ENCODE results near the gene CRACR2B.

The CRACR2B gene

GRCh38 chr11:875203-875602, 47.5 kb downstream of the CRACR2B start:
- no peak for DNase-seq (ENCODE audit: low read depth)
- TF ChIP-seq, protein P1, sequence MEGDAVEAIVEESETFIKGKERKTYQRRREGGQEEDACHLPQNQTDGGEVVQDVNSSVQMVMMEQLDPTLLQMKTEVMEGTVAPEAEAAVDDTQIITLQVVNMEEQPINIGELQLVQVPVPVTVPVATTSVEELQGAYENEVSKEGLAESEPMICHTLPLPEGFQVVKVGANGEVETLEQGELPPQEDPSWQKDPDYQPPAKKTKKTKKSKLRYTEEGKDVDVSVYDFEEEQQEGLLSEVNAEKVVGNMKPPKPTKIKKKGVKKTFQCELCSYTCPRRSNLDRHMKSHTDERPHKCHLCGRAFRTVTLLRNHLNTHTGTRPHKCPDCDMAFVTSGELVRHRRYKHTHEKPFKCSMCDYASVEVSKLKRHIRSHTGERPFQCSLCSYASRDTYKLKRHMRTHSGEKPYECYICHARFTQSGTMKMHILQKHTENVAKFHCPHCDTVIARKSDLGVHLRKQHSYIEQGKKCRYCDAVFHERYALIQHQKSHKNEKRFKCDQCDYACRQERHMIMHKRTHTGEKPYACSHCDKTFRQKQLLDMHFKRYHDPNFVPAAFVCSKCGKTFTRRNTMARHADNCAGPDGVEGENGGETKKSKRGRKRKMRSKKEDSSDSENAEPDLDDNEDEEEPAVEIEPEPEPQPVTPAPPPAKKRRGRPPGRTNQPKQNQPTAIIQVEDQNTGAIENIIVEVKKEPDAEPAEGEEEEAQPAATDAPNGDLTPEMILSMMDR (IDR thresholded peaks at IDR 0.05; ENCODE audit: low read depth, low read length, missing control alignments), result no peak
- no peak overlapping the region for H3K4me3 ChIP-seq (ENCODE audit: low read depth, low read length)

DNA sequence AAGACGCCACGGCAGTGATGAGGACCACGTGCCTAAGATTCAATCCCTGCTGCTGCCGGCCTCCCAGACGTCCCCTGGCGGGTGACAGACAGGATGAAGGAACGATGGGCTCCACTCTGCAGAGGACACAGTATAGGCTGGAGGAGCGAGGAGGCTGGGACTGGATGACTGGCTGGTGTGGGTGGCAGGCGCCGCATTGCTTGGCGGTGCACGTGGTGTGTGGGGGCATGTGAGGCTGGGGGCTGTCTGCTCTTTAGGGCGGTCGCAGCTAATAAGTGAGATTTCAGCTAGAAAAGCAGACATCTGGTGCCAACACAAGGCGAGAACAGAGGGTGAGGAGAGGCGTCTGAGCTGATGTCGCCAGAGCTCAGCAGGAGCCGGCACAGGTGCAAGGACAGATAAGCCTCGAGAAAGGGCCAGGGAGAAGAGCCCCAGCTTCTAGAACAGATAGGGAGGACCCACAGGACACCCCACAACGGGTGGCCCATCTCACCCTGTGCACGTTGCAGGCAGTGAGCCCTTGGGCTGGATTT, 48.1 kb downstream of the CRACR2B start:
- no peak for DNase-seq (ENCODE audit: low read depth)
- no peak overlapping the region for H3K4me3 ChIP-seq (ENCODE audit: low read depth, low read length)
- TF ChIP-seq, protein P1 (IDR thresholded peaks at IDR 0.05; ENCODE audit: low read depth, low read length, missing control alignments), result no peak

DNA sequence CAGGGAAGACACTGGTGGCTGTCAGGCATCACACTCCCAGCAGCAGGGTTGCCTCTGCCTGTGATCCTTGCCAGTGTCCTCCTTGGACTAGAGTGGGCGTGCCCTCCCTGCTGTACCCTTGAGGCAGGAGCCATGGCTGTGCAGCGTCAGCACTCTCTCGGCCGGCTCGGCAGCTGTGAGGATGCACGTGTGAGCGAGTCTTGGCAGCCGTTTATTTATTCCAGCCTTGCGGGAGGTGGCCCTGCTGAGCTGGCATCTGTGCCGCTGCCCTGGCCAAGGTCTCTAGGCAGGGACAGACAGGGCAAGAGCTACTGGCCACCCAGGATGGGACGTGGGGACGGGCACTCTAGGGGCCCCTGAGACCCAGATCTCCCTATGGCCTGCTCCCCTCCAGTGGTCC, 48.8 kb downstream of the CRACR2B start:
- H3K4me3 ChIP-seq (ENCODE audit: low read depth, low read length), result no peak overlapping the region
- TF ChIP-seq, protein P1 (IDR thresholded peaks at IDR 0.05; ENCODE audit: low read depth, low read length, missing control alignments), result no peak
- no peak for DNase-seq (ENCODE audit: low read depth)

DNA sequence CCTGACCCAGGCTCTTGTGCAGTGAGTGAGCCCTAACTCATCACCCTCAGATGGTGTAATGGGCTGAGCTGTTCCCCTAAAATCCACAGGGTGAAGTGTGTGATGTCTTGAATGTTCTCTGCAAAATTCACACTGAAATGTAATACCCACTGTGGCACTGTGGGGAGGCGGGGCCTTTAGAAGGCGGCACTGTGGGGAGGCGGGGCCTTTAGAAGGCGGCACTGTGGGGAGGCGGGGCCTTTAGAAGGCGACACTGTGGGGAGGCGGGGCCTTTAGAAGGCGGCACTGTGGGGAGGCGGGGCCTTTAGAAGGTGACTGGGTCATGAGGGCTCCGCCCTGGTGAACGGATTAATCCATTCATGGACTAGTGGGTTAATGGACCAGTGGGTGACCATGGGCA, 49.8 kb downstream of the CRACR2B start:
- DNase-seq (ENCODE audit: low read depth), result no peak
- H3K4me3 ChIP-seq (ENCODE audit: low read depth, low read length), result no peak overlapping the region
- TF ChIP-seq, protein P1 (IDR thresholded peaks at IDR 0.05; ENCODE audit: low read depth, low read length, missing control alignments), result no peak

DNA sequence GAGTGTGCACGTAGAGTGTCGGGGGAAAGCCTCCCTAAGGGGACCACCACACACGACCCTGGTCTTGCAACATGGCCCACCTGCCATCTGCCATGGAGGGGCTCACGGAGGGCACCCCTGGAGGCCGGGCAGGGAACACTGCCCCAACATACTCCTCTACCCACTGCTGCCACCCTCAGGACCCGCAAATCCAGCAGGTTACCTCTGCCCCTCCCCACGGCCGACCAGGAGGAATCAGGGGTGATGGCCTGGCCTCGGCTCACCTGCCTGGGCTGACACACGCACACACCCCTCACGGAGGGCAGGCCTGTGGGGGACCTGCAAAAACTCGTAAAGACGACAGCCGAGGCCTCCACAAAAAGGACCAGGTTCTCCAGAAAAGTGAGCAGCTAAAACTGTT, 52.7 kb downstream of the CRACR2B start:
- TF ChIP-seq, protein P1 (IDR thresholded peaks at IDR 0.05; ENCODE audit: low read depth, low read length, missing control alignments), result no peak
- DNase-seq (ENCODE audit: low read depth), result no peak
- no peak overlapping the region for H3K4me3 ChIP-seq (ENCODE audit: low read depth, low read length)

All from GM12864 (cell line).